ENCODE data around the gene FLT3. TPM values are rescaled to one million over a fixed set of nuclear protein-coding genes. Genes with fewer than 3 reads are reported as not detected.
"Not testable (repeated sequence)": the region's sequence is repeated elsewhere in the genome, so short reads cannot be mapped to it uniquely, and the experiment has no call there.

FLT3 gene
- polyA plus RNA-seq, 1 donor, result 0.22 TPM

- no peak for DNase-seq
Observed at GRCh38 chr13:28044608-28045007, 55.8 kb downstream of the FLT3 start.

GRCh38 chr13:28043224-28043623 lies 57.2 kb downstream of the FLT3 start:
- DNase-seq, result no peak

GRCh38 chr13:28041501-28041900 lies 58.9 kb downstream of the FLT3 start:
- no peak for DNase-seq

GRCh38 chr13:28041031-28041461 lies 59.3 kb downstream of the FLT3 start:
- no peak for DNase-seq

GRCh38 chr13:28037399-28037798 lies 63.0 kb downstream of the FLT3 start:
- no peak for DNase-seq

- no peak for DNase-seq
Observed at GRCh38 chr13:28035146-28035782, 65.1 kb downstream of the FLT3 start.

- no peak for DNase-seq
Observed at GRCh38 chr13:28033894-28034655, 66.3 kb downstream of the FLT3 start.

GRCh38 chr13:28032438-28032837 lies 67.9 kb downstream of the FLT3 start:
- DNase-seq, result not testable (repeated sequence)

GRCh38 chr13:28031896-28032288 lies 68.5 kb downstream of the FLT3 start:
- DNase-seq, result no peak

- no peak for DNase-seq
Observed at GRCh38 chr13:28031220-28031895, 69.0 kb downstream of the FLT3 start.

- DNase-seq, result no peak
Observed at GRCh38 chr13:28027607-28028364, 72.6 kb downstream of the FLT3 start.

- DNase-seq, result no peak
Observed at GRCh38 chr13:28027071-28027470, 73.3 kb downstream of the FLT3 start.

GRCh38 chr13:28026508-28026907 lies 73.9 kb downstream of the FLT3 start:
- no peak for DNase-seq

GRCh38 chr13:28022848-28023518 lies 77.4 kb downstream of the FLT3 start:
- no peak for DNase-seq

- DNase-seq, result no peak
Observed at GRCh38 chr13:28014301-28014700, 86.1 kb downstream of the FLT3 start.

- no peak for DNase-seq
Observed at GRCh38 chr13:28013482-28013881, 86.9 kb downstream of the FLT3 start.

GRCh38 chr13:28012896-28013295 lies 87.5 kb downstream of the FLT3 start:
- DNase-seq, result no peak

- no peak for DNase-seq
Observed at GRCh38 chr13:28012383-28012782, 88.0 kb downstream of the FLT3 start.

- DNase-seq, result no peak
Observed at GRCh38 chr13:28010046-28010445, 90.3 kb downstream of the FLT3 start.

- DNase-seq, result not testable (repeated sequence)
Observed at GRCh38 chr13:28005016-28005415, 95.4 kb downstream of the FLT3 start.

GRCh38 chr13:28002886-28003698 lies 97.3 kb downstream of the FLT3 start:
- no peak for DNase-seq

All from left kidney (tissue), 2 donors.